ENCODE results near the gene RPUSD2.
"Not testable (repeated sequence)": the region's sequence is repeated elsewhere in the genome, so short reads cannot be mapped to it uniquely, and the experiment has no call there.

The RPUSD2 gene

DNA sequence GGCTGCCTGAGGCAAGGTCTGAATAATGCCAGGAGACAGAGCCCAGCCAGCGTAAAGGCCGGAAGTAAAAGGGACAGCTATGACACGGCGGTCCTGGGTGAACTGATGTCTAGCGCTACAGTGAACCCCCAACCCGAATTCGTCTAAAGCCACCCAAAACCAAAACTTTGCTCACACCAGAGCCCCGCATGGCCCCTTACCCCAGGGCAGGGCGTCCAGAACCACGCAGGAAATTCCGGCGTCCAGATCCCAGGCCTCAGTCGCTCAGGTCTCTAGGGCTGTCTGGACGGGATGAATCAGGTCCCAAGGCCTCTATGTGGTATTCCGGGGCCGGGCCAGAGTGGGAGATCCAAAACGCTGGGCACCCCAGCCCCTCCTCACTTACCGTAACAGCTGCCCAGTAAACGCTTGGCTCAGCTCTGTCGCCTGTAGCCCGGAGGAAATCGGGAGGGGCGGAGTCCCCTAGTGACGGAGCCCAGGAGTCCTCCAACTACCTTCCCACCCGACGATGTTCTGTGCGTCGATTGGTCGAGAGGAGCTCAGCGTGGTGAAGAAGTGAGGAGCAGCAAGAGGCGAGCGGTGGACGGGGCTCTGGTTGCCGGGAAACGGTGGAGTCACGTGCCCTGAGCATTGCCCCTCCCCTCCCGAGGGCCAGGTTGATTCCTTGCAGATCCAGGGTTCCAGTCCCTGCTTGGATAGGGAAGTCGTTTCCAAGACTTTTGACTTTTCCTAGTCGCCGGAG lies 4.3 kb upstream of the RPUSD2 start, which contains the start of gene CCDC32:
TSS of gene CCDC32 (minus strand) at position 452 of the 742 bp plus-strand sequence. CDS start 2,027 bp downstream, outside the sequence.
- peak; percentile 90 to 93 (median 92) for DNase-seq (ENCODE audit: low read depth in 2 of 3, low spot score in 1 of 3)

DNA sequence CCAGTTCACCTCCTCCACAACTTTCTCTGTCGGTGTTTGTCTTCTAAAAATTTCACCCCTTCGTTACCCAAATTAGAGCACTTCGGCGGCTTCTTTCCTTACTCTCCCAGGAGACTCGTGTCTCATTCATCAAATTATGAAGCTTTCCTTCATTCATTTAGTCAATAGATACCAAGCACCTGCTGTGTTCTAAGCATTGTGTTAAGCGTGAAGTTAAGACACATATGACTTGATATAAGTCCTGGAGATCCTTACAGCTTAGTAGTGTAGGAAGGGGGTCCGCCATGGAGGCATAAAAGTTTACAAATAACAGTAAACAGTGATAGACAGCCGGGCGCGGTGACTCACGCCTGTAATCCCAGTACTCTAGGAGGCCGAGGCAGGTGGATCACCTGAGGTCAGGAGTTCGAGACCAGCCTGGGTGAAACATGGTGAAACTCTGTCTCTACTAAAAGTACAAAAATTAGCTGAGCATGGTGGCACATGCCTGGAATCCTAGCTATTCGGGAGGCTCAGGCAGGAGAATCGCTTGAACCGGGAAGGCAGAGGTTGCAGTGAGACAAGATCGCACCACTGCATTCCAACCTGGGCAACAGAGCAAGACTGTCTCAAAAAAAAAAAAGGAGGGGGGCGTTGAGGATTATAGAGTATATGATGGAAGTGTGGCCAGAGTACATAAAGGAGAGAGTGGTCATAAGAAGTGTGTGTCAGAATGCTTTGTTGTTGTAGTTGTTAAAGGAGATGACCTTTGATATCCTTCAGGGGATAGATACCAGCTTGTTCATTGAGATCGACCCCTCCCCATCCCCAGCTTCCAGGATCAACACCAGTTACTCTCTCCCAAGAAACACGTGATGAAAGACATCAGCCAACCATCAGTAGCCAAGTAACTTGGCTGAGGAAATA lies 3.5 kb upstream of the RPUSD2 start:
- no peak for DNase-seq (ENCODE audit: low read depth in 2 of 3, low spot score in 1 of 3)

DNA sequence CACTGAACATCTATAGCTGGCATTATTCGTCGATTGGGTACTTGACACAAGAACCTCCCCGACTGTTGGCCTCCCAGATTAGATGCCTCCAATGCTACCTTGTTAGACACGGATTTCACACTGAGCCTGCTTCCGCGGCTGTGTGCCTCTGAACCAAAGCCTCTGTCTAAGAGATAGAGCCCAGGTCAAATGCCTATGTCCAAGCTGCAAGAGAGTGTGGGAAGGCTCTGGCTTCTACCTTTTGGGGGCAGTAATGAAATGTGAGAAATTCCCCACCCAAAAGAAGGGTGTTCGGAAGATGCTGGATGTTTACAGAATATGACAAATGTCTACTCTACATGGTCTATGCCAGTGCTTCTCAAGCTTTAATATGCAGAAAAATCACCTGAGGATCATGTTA lies 2.0 kb upstream of the RPUSD2 start:
- DNase-seq (ENCODE audit: low read depth in 2 of 3, low spot score in 1 of 3) = no peak

DNA sequence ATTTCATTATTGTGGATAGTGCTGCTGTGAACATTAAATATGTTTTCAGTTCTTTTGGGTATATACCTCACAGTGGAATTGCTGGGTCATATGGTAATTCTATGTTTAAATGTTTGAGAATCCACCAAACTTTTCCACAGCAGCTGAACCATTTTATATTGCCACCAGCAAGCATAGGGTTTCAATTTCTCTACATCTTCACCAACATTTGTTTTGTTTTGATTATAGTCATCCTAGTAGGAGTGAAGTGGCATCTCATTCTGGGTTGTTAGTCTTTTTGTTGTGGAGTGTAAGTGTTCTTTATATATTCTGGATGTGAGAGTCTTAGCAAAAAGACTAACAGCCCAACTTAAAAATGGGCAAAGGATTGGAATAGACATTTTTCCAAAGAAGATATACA lies 6.0 kb downstream of the RPUSD2 start:
- no peak for DNase-seq (ENCODE audit: low read depth in 2 of 3, low spot score in 1 of 3)

DNA sequence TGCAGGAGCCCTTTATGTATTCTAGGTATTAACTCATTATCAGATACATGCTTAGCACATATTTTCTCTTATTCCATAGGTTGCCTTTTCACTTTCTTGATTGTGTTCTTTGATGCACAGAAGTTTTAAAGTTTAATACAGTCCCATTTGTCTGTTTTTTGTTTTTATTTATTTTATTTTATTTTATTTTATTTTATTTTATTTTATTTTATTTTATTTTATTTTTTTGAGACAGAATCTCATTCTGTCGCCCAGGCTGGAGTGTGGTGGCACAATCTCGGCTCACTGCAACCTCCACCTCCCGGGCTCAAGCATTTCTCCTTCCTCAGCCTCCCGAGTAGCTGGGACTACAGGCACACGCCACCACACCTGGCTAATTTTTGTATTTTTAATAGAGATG lies 7.8 kb downstream of the RPUSD2 start:
- not testable (repeated sequence) for DNase-seq (ENCODE audit: low read depth in 2 of 3, low spot score in 1 of 3)

DNA sequence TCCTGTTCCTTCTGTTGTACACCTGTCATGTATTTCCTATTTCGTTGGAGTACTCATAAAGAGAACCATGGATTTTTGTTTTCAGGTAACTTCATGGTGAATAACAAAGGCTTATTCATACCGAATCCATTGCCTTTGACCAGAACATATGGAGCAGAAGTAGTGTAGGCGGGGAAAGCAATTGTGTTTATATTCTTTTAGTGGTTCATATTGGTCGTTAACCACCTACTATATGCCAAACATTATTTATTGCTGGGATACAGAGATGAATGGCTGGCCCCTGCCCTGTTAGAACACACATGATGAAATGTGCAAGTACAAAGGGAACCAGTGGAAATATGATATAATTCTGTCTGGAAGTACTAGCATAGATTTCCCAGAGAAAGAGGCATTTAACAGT lies 9.8 kb downstream of the RPUSD2 start:
- DNase-seq (ENCODE audit: low read depth in 2 of 3, low spot score in 1 of 3) = no peak

DNA sequence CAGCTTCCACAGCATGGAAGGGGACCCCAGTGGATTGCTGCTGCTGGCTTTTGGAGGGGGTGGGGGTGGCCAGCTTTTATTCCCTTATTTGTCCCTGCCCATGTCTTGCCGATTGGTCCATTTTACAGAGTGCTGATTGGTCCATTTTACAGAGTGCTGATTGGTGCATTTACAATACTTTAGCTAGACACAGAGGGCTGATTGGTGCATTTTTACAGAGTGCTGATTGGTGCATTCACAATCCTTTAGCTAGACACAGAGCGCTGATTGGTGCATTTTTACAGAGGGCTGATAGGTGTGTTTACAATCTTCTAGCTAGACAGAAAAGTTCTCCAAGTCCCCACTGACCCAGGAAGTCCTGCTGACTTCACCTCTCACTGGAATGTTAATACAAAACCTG lies 12.7 kb downstream of the RPUSD2 start:
- not testable (repeated sequence) for DNase-seq (ENCODE audit: low read depth in 2 of 3, low spot score in 1 of 3)

DNA sequence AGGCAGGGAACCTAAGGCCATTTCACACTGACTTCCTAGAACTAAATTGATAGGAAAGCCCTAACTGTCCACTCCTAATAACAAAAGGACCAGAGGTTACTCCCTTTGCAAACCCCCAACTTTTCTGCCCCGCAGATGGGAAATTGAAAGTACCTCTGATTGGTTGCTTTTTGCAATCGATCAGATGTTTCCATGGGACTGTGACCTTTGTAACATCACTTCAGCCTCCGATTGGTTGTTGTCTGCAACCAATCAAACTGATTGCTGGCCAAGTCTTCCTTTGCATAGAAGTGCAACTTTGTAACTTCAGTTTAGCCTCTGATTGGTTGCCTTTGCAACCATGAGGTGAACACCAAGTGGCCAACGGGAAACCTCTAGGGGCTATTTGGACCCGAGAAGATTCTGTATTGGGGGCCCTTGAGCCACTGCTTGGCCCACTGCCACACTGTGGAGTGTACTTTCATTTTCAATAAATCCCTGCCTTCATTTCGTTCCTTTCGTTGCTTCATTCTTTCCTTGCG lies 13.7 kb downstream of the RPUSD2 start:
- DNase-seq (ENCODE audit: low read depth in 2 of 3, low spot score in 1 of 3) = no peak

DNA sequence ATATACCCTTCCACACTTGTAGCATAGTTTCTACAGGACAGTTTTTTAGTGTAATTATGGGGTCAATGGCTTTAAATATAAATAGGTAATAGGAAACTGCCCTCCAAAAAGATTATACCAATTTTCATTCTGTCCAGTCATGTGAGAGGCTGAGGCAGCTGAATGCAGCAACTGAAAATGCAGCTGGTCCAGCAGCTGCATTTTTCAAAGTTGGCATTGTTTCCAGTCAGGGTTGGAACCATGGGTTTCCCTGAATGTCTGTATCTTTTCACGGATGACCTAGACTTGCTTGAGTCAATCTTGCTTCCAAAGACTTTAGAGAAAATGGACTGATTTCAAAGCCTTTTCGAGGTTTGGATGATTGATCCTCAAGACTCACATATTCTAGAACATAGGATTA lies 15.1 kb downstream of the RPUSD2 start:
- DNase-seq (ENCODE audit: low read depth in 2 of 3, low spot score in 1 of 3) = no peak

DNA sequence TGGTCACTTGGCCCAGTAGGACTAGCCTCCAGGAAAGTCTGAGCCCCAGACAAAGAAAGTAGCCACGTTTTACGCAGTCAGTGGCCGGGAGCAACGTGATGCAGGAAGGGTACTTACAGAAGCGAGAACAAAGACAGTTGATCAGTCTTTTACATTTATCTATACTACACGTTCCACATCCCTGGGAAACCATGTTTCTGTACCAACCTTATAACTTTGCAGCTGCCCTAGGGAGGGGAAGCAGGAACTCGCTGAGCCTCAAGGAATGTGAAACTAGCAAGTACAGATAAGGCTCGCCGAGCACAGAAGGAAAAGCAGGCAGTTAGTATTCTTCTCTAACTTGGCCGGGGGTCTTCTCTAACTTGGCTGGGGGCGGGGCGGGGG lies 21.6 kb downstream of the RPUSD2 start:
- DNase-seq (ENCODE audit: low read depth in 2 of 3, low spot score in 1 of 3) = no peak

DNA sequence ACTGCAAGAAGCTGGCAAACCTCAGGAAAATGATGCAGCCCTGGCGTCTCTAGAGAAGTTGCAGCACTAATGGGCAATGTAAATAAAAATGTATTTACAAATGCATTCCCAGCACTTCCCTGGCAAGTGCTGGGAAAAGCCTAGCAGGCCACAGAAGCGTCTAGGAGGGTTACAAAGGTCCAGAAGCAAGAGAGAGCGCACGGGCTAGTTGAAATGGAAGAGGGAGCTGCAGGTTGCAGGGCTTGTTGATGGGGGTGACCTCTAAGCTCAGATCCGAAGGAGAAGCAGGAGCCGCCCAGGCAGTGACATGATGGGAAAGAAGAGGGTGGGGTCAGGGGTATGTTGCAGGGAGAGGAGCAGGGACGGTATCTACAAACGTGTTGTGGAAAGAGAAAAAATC lies 22.3 kb downstream of the RPUSD2 start:
- no peak for DNase-seq (ENCODE audit: low read depth in 2 of 3, low spot score in 1 of 3)

DNA sequence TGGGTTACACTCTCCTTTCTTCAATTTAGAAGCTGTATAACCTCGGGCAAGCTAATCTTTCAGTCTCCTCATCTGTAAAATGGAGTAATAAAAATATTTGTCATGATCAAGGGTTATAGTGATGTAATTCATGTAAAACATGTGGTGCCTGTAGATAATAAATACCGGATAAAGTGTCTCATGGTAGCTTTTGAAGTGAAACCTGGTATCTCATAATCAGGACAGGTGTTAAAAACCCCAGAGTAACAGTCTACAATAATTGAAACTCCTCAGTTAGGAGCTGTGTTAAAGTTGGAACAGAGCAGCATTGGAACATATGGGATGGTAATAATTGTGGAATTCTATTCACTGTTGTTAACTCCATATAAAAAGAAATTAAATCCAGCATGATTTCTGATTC lies 24.1 kb downstream of the RPUSD2 start:
- no peak for DNase-seq (ENCODE audit: low read depth in 2 of 3, low spot score in 1 of 3)

DNA sequence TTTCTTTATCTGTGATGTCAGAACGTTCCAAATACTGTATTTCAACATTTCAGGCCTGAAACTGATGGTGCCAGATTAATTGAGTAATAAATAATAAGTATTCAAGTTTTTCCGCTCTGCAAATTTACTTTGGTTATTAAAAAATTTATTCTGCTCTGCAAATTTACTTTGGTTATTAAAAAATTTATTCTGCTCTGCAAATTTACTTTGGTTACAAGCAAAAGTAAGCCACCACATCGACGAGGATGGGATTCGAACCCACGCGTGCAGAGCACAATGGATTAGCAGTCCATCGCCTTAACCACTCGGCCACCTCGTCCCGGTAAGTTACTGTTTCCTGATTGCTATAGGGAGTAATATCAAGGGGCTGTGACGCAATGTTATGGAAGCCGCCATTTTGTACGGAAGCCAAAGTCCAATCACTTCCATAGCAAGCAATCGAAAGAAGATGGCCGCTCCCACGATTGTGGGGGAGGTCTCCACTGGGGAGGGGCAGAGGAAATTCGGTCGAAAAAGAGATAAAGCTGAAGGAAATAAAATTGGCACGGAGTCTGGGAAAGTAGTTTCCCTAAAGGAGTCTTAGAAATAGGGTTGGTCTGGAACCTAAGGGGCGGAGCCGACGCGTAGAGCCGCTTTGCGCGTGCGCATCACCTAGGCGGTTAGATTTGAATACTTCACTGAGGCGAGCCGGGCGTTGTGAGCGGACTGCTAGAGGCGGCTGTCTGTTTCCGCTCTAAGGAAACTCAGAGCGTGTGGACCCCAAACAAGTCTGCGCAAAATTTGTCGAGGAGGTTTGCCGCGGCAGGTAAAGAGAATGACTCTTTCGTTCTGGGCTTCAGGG lies 24.7 kb downstream of the RPUSD2 start, which contains the start of gene KNL1:
TSS of gene KNL1 (plus strand) at position 662 of the 841 bp plus-strand sequence. CDS start 8,683 bp downstream, outside the sequence.
- peak; percentile 81 to 98 (median 93) for DNase-seq (ENCODE audit: low read depth in 2 of 3, low spot score in 1 of 3)

DNA sequence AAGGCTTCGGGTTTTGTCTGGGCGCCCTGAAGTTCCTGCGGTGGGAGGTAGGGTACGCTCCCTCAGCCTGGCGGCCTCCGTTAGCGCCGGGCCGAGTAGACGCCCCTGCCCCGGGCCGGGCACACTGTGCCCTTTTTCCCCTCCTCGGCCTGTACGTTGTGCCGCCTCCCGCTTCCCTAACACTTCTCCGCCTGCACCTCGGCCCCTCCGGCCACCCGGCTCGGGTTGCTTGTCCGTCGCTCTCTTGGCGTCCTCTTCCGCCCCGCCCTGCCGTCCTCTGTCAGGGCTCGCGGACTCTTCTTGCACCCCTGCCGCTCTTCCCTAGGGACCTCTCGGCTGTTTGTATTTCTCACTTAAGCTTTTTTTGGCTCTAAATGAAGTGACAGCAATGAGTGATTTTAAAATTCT lies 25.3 kb downstream of the RPUSD2 start:
- DNase-seq (ENCODE audit: low read depth in 2 of 3, low spot score in 1 of 3) = no peak

DNA sequence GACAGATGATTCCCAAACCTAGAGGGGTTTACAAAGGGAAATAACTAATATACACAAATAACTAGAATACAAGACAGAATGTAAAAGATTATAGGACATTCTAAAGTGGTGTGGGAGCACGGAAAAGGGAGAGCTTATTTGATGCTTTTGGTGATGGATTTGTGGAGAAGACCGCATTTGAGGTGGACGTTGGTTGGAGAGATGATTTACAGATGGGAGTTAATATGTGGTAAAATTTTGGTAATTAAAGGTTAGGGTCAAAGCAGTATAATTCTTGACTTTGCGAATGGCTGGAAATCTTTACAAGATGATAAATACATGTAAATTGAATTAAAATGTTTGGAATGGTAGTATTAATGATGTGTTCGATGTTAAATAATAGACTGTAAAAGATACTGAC lies 26.1 kb downstream of the RPUSD2 start:
- no peak for DNase-seq (ENCODE audit: low read depth in 2 of 3, low spot score in 1 of 3)

DNA sequence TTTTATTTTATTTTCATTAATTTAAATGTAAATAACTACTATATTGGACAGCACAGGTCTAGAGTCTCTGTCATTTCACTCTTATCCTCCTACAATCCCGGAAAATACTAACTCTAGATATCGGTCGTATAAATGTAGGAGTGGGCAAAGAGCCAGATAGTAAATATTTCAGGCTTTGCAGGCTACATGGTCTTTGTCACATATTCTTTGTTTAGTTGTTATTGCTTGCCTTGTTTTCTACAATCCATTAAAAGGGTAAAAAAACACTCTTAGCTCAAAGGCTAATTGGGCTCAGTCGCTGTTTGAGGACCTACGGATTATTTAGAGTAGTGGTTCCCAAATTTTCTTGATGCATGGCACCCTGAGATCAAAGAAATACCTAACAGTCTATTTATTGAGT lies 26.7 kb downstream of the RPUSD2 start:
- DNase-seq (ENCODE audit: low read depth in 2 of 3, low spot score in 1 of 3) = no peak

DNA sequence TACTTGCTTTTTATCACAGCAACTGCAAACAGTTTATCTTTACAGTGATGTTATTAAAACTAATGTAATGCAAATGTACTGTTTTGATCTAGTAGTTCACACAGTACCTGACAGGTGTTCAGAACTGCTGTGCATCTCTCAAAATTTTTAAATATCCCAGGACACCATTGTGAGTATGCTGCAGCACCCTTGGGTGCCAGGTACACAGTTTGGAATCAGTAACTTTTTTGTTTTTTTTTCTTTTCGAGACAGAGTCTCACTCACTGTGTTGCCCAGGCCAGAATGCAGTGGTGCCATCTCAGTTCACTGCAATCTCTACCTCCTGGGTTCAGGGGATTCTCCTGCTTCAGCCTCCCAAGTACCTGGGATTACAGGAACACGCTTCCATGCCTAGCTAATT lies 27.9 kb downstream of the RPUSD2 start:
- DNase-seq (ENCODE audit: low read depth in 2 of 3, low spot score in 1 of 3) = no peak

DNA sequence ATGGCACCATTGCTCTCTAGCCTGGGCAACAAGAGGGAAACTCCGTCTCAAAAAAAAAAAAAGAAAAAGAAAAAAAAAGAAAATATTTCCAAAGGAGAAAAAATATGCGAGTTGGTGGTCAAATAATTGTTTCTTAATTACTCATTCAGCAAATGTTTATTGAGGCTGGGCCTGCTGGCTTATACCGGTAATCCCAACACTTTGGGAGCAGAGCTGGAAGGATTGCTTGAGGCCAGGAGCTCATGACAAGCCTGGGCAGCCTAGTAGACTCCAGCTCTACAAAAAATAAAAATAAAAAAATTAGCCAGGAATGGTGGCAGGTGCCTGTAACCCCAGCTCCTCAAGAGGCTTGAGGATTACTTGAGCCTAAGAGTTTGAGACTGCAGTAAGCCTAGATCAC lies 29.0 kb downstream of the RPUSD2 start:
- no peak for DNase-seq (ENCODE audit: low read depth in 2 of 3, low spot score in 1 of 3)

DNA sequence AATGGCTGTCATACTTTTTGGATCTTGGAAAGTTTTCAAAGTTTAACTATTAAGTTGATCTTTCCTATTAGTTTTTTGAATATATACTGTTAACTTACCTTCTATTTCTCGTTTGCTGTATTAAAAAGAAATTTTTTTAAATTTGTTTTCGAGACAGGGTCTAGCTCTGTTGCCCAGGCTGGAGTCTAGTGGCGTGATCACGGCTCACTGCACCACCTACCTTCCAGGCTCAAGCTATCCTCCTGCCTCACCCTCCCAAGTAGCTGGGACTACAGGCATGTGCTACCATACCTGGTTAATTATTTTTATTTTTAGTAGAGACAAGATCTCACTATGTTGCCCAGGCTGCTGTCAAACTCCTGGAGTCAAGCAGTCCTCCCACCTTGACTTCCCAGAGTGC lies 29.6 kb downstream of the RPUSD2 start:
- DNase-seq (ENCODE audit: low read depth in 2 of 3, low spot score in 1 of 3) = no peak

DNA sequence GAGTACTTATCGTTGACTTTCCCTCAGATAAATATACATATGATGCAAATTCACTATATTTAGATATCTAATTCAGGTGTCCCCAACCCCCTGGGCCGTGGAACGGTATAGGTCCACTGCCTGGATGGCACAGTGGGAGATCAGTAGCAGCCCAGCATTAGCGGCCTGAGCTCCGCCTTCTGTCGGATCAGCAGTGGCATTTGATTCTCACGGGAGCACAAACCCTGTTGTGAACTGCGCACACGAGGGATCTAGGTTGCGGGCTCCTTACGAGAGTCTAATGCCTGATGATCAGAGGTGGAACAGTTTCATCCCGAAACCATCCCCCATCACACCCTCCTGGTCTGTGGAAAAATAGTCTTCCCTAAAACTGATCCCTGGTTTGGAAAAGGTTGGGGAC lies 31.9 kb downstream of the RPUSD2 start:
- no peak for DNase-seq (ENCODE audit: low read depth in 2 of 3, low spot score in 1 of 3)

DNA sequence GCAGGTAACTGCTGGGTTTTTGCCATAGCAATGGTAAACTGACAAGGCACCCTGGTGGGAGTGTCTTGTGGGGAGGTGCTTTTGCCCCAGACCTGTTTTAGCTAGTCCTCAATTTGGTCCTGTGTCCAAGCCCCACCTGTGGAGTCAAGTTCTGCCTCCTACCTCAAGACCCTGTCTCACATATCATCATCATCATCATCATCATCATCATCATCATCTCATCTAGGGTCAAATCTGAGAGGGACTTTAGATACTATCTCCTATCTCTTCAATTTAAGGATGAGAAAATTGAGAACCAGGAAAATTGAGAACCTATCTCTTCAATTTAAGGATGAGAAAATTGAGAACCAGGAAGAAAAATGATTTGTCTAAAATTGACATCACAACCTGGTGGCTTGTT lies 34.8 kb downstream of the RPUSD2 start:
- no peak for DNase-seq (ENCODE audit: low read depth in 2 of 3, low spot score in 1 of 3)
